Stimulated activated CD8-positive, alpha-beta memory T cell treated with anti-CD3 and anti-CD28 coated beads, Interleukin-7, amount 100 ng/mL, for 1 hour (primary cell): Measurements from ENCODE around the gene CEL.

ENCODE experiments used
- DNase-seq, 2 donors: peaks; one replicate each; pipeline ENCODE4 v3.0.0-alpha.2; 2020; ENCODE audit warnings: low read depth in 2 of 2

CEL gene

DNA sequence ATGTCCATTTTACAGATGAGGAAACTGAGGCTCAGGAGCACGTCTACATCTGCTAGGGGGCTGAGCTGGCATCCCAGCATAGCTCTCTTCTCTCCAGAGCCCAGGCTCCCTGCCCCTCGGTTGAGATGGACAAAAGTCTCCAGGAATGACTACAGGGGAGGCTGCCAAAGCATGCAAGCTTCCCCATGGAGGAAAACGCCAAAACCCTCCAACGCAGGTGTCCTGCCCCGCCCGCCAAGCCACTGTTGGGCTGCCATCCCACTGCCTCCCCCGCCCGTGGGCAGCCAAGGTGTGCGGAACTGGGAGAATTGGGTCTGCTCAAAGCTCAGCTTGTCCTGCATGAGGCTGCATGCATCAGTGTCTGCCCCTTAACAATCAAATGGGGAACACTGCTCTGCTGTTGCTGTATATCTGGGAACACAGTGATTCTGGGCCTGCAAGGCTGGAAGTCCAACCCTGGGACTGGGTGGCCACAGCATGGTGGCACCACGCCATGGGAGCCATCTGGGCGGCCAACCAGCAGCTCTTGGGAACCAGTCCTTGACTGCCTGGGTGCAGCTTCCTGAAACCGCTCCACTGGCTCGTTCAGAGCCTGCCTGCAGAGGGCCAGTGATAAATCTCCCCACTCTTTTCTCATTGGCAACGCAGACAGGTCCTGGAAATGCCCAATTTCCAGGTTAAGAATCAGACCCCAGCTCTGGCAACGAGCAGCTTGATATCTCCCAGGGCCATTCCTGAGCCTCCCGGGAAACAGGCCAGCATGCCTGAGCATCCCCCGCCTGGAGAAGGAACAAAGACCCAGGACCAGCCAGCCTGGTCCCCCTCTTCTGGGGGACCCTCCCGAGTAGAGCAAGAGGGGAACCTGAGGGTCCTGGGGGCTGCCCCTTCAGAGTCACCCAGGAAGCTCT lies 55.7 kb downstream of the CEL start:
- DNase-seq: no peak

GRCh38 chr9:133118179-133118520 lies 56.4 kb downstream of the CEL start:
- DNase-seq: no peak

GRCh38 chr9:133118568-133118967 lies 56.8 kb downstream of the CEL start:
- no peak for DNase-seq

DNA sequence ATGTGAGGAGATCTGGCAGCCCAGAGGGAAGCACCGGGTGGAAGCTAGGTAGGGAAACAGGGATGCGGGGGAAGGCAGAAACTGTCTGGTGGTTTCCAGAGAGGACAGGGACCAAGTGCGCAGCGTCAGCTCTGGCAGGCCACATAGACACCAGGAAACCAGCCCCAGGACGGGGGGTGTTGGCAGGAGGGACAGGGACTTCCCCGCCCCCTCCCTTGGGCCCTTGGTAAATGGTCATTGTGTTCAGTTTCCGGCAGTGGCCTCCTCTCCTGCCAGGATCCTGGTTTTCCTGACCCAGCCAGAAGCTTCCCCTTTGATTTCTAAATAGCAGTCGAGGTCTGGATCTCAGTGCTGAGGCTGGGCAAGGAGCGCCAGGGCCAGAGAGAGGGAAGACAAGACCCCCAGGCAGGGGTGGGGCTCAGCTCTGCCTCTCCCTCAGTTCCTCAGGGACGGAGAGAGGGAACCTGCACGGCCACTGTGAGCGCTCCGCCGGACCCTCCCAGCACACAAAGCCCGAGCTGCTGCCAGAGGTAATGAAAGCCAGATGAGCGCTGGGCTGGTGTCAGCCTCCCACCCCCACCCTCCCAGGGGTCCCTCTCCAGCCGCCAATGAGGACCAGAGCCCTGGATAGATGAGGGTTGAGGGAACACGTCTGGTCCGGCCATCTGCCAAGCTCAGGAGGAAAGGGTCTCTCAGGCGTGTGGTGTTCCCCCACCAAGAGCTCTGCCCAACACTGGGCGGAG lies 57.5 kb downstream of the CEL start:
- DNase-seq: no peak

- no peak for DNase-seq
These were observed 58.2 kb downstream of the CEL start for GRCh38 chr9:133119846-133120500.

GRCh38 chr9:133120501-133121197 lies 58.9 kb downstream of the CEL start:
- DNase-seq: no peak
